Transverse colon (tissue), 4 donors: Measurements from ENCODE around the gene UVRAG.

Source experiments
- EP300 ChIP-seq: sonication (generic); formaldehyde crosslinking; IDR thresholded peaks from one replicate; pipeline ENCODE4 v1.6.1; 2017; ENCODE audit warnings: antibody characterized with exemption, low read depth
- POLR2A ChIP-seq: fragments of 450-650 bp; IDR thresholded peaks from one replicate; pipeline ENCODE4 v1.6.1; 2016; ENCODE audit warnings: antibody characterized with exemption, mild to moderate bottlenecking, moderate library complexity
- POLR2AphosphoS5 ChIP-seq, 3 donors: sonication (generic); formaldehyde crosslinking; IDR thresholded peaks; one replicate each; pipeline ENCODE4 v1.6.1; 2016; ENCODE audit warnings: antibody characterized with exemption in 3 of 3
- TF ChIP-seq, protein P1 (sequence below), 5 experiments: fragments of 200-600 bp in 3 of 5; fragments of 450-650 bp in 2 of 5; sonication (generic) in 3 of 5; IDR thresholded peaks; 1 replicate in 2 of 5; 2 replicates in 3 of 5; pipeline ENCODE4 v1.5.1; 2016 to 2017; ENCODE audit warnings: antibody characterized with exemption in 5 of 5, inconsistent platforms in 3 of 5, mild to moderate bottlenecking in 2 of 5, moderate library complexity in 1 of 5

DNA sequence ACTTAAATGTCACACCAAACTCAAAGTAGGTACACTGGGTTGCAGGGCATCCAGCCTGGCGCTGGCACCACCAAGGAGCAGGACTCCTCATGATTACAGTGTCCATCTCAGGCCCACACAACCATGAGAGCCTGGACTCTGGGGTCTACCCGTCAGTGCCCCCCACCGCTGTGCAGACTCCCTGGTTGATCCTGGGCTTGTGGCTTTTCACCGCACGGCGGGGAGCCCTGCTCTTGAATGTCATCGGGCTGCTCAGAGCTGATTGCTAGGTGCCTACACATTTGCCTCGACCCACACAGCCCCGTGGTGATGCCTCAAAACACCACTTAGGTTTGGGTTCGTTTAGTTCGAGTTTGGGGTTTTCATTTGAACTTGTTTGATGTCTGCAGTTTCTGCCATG is 328.3 kb downstream of the UVRAG start:
- TF ChIP-seq, protein P1, sequence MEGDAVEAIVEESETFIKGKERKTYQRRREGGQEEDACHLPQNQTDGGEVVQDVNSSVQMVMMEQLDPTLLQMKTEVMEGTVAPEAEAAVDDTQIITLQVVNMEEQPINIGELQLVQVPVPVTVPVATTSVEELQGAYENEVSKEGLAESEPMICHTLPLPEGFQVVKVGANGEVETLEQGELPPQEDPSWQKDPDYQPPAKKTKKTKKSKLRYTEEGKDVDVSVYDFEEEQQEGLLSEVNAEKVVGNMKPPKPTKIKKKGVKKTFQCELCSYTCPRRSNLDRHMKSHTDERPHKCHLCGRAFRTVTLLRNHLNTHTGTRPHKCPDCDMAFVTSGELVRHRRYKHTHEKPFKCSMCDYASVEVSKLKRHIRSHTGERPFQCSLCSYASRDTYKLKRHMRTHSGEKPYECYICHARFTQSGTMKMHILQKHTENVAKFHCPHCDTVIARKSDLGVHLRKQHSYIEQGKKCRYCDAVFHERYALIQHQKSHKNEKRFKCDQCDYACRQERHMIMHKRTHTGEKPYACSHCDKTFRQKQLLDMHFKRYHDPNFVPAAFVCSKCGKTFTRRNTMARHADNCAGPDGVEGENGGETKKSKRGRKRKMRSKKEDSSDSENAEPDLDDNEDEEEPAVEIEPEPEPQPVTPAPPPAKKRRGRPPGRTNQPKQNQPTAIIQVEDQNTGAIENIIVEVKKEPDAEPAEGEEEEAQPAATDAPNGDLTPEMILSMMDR (IDR thresholded peaks at IDR 0.05), result no peak
- TF ChIP-seq POLR2AphosphoS5 (IDR thresholded peaks at IDR 0.05) (no peak), EP300 (no peak), POLR2A (no peak)
